ENCODE data around the gene KLHL22. TPM values are rescaled to one million over a fixed set of nuclear protein-coding genes. Genes with fewer than 3 reads are reported as not detected.

Gene KLHL22
- total RNA-seq, 1 donor from 2014 or later, result 44.7 TPM

- Mint-ChIP-seq H3K27ac (ENCODE audit: unreplicated experiment) (peak overlapping the region; percentile 72), H3K4me3 (ENCODE audit: unreplicated experiment) (no peak overlapping the region), H3K9me3 (ENCODE audit: unreplicated experiment) (no peaks in the 10 kb centered on the region), H3K27me3 (ENCODE audit: unreplicated experiment) (no peaks in the 10 kb centered on the region), H3K4me1 (ENCODE audit: unreplicated experiment) (peaks cover 12% of the 10 kb centered on the region), H3K36me3 (ENCODE audit: unreplicated experiment) (peaks cover 25% of the 10 kb centered on the region)
- TF ChIP-seq, protein P1, sequence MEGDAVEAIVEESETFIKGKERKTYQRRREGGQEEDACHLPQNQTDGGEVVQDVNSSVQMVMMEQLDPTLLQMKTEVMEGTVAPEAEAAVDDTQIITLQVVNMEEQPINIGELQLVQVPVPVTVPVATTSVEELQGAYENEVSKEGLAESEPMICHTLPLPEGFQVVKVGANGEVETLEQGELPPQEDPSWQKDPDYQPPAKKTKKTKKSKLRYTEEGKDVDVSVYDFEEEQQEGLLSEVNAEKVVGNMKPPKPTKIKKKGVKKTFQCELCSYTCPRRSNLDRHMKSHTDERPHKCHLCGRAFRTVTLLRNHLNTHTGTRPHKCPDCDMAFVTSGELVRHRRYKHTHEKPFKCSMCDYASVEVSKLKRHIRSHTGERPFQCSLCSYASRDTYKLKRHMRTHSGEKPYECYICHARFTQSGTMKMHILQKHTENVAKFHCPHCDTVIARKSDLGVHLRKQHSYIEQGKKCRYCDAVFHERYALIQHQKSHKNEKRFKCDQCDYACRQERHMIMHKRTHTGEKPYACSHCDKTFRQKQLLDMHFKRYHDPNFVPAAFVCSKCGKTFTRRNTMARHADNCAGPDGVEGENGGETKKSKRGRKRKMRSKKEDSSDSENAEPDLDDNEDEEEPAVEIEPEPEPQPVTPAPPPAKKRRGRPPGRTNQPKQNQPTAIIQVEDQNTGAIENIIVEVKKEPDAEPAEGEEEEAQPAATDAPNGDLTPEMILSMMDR (IDR thresholded peaks at IDR 0.05), result no peak
- no peak for DNase-seq (ENCODE audit: extremely low spot score, unreplicated experiment)
Observed at GRCh38 chr22:20429254-20430100, 66.1 kb downstream of the KLHL22 start.

- no peak overlapping the region for H3K4me3 Mint-ChIP-seq (ENCODE audit: unreplicated experiment)
- TF ChIP-seq, protein P1 (IDR thresholded peaks at IDR 0.05), result no peak
- no peaks in the 10 kb centered on the region for H3K27me3 Mint-ChIP-seq (ENCODE audit: unreplicated experiment)
- H3K27ac Mint-ChIP-seq (ENCODE audit: unreplicated experiment), result peak overlapping the region; percentile 72
- H3K36me3 Mint-ChIP-seq (ENCODE audit: unreplicated experiment), result peaks cover 28% of the 10 kb centered on the region
- DNase-seq (ENCODE audit: extremely low spot score, unreplicated experiment), result no peak
- H3K4me1 Mint-ChIP-seq (ENCODE audit: unreplicated experiment), result peaks cover 10% of the 10 kb centered on the region
- H3K9me3 Mint-ChIP-seq (ENCODE audit: unreplicated experiment), result no peaks in the 10 kb centered on the region
Observed at GRCh38 chr22:20428496-20429253, 66.9 kb downstream of the KLHL22 start.

- H3K36me3 Mint-ChIP-seq (ENCODE audit: unreplicated experiment), result peaks cover 27% of the 10 kb centered on the region
- H3K4me1 Mint-ChIP-seq (ENCODE audit: unreplicated experiment), result peaks cover 10% of the 10 kb centered on the region
- TF ChIP-seq, protein P1 (IDR thresholded peaks at IDR 0.05), result no peak
- no peaks in the 10 kb centered on the region for H3K27me3 Mint-ChIP-seq (ENCODE audit: unreplicated experiment)
- no peak overlapping the region for H3K27ac Mint-ChIP-seq (ENCODE audit: unreplicated experiment)
- no peak for DNase-seq (ENCODE audit: extremely low spot score, unreplicated experiment)
- H3K4me3 Mint-ChIP-seq (ENCODE audit: unreplicated experiment), result no peak overlapping the region
- H3K9me3 Mint-ChIP-seq (ENCODE audit: unreplicated experiment), result no peaks in the 10 kb centered on the region
Observed at GRCh38 chr22:20427945-20428417, 67.6 kb downstream of the KLHL22 start.

DNA sequence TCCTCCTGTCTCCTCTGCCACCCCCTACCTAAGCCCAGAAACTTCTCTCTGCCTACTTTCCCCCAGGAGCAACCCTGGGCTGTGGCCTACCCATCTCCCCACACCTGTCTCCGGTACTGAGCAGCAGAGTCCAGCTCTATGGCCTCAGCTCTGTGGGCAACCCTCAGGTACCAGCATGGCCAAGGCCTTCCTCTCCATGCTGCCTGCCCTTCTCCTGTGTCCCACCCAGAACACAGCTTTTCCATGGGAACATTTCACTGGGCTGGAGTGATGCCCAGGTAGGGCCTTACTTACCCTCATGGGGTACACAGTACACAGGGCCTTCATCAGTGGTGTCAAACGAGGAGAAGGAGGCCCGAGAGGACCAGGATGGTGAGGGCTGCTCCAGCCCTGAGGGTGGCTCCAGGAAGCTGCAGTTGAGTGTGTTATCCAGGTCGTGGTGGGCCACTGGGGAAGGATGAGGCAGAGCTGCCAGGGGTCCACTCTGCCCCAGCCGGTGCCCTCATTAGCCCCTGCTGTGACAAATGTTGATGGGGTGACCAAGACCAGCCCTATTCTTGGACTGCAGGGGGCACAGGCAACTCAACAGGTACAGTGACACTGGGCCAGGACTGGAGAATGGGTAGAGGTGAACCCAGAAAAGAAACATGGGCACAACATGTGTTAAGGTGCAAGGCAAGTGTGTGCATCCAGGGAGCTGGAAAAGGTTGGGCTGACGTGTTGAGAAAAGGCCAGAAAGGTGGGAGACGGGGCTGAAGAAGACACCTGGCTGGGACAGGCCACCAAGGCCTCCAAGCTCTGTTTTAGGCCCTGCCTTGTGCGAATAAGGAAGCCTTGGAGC is 68.3 kb downstream of the KLHL22 start:
- H3K4me1 Mint-ChIP-seq (ENCODE audit: unreplicated experiment), result peaks cover 9% of the 10 kb centered on the region
- TF ChIP-seq, protein P1 (IDR thresholded peaks at IDR 0.05), result no peak
- H3K36me3 Mint-ChIP-seq (ENCODE audit: unreplicated experiment), result peaks cover 25% of the 10 kb centered on the region
- H3K27ac Mint-ChIP-seq (ENCODE audit: unreplicated experiment), result no peak overlapping the region
- peak overlapping the region; percentile 8 for H3K4me3 Mint-ChIP-seq (ENCODE audit: unreplicated experiment)
- H3K9me3 Mint-ChIP-seq (ENCODE audit: unreplicated experiment), result no peaks in the 10 kb centered on the region
- H3K27me3 Mint-ChIP-seq (ENCODE audit: unreplicated experiment), result no peaks in the 10 kb centered on the region
- no peak for DNase-seq (ENCODE audit: extremely low spot score, unreplicated experiment)

All from osteocyte (in vitro differentiated cells).